Parathyroid adenoma (tissue), 2 donors: ENCODE results near the gene BNC1.
"Not testable (repeated sequence)": the region's sequence is repeated elsewhere in the genome, so short reads cannot be mapped to it uniquely, and the experiment has no call there.

Experiments used
- H2AFZ ChIP-seq: fragments of 300-600 bp; sonication (generic); one replicate; pipeline ENCODE4 v1.7.0; 2017; ENCODE audit warnings: antibody characterized with exemption, mild to moderate bottlenecking
- H3K27ac ChIP-seq: fragments of 300-600 bp; sonication (generic); one replicate; pipeline ENCODE4 v1.7.0; 2017
- H3K27me3 ChIP-seq: fragments of 300-600 bp; sonication (generic); one replicate; pipeline ENCODE4 v1.7.0; 2017; ENCODE audit warnings: low read length; ENCODE audit not compliant: control insufficient read depth, insufficient read depth
- H3K36me3 ChIP-seq: fragments of 300-600 bp; sonication (generic); one replicate; pipeline ENCODE4 v1.7.0; 2017; ENCODE audit warnings: low read length; ENCODE audit not compliant: control insufficient read depth, insufficient read depth
- H3K4me1 ChIP-seq: fragments of 300-600 bp; sonication (generic); one replicate; pipeline ENCODE4 v1.7.0; 2017; ENCODE audit warnings: control low read depth
- H3K4me2 ChIP-seq: fragments of 300-600 bp; sonication (generic); one replicate; pipeline ENCODE4 v1.7.0; 2017; ENCODE audit warnings: low read length
- H3K4me3 ChIP-seq: fragments of 300-600 bp; sonication (generic); one replicate; pipeline ENCODE4 v1.7.0; 2017; ENCODE audit warnings: low read depth, low read length
- H3K79me2 ChIP-seq: fragments of 300-600 bp; sonication (generic); one replicate; pipeline ENCODE4 v1.7.0; 2017; ENCODE audit warnings: control low read depth
- H3K9ac ChIP-seq: fragments of 300-600 bp; sonication (generic); one replicate; pipeline ENCODE4 v1.7.0; 2017; ENCODE audit warnings: mild to moderate bottlenecking
- H3K9me3 ChIP-seq: fragments of 300-600 bp; sonication (generic); one replicate; pipeline ENCODE4 v1.7.0; 2017; ENCODE audit warnings: low read length; ENCODE audit not compliant: control insufficient read depth
- TF ChIP-seq, protein P1 (sequence below): fragments of 300-600 bp; sonication (generic); IDR thresholded peaks from one replicate; pipeline ENCODE4 v1.7.0; 2017; ENCODE audit warnings: antibody characterized with exemption, mild to moderate bottlenecking
- donor health status: primary hyperparathyroidism.

The BNC1 gene

DNA sequence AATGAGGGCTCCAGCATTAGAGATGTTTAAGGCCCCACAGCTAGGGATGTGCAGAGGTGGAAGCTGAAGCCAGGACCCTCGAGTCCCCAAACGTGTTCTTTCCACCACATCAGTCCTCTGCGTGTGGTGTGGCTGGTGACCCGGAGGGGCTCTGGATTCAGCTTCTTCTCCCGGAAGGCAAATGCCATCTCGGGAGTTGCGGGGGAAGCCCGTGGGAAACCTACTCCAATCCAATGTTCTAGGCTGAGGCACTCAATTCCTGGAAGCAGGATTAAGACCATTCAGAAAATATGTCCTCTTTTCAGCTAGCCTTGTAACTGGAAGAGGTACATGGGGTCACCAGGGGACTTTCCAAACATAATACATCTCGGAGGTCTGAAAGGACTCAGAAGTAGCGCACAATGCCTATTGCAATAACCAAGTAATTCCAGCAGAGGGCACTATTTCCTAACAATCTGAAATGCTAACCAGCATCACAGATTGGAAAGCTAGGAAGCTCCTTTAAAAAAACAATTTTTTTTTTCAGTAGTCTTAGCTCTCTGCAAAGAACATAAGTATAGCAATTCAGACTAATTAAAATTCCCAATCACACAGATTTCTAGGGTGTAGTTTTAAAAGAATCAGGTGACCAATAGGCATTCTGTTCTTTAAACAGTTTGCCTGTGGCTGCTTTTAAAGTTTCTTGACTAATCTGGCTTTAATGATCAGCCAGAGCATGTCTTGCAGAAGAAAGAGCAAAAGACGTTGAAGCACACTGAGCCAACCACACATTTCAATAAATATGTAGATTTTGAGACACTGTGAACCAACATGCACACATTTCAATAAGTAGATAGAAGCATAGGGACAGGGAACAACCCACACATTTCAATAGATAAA is 36.1 kb downstream of the BNC1 start:
- Histone ChIP-seq H3K4me3 (no peak overlapping the region), H3K4me2 (no peak overlapping the region), H3K27me3 (no peaks in the 10 kb centered on the region), H3K36me3 (no peaks in the 10 kb centered on the region), H3K9ac (no peak overlapping the region), H3K79me2 (no peaks in the 10 kb centered on the region), H3K27ac (no peak overlapping the region), H2AFZ (no peak overlapping the region), H3K4me1 (no peaks in the 10 kb centered on the region), H3K9me3 (no peaks in the 10 kb centered on the region)
- TF ChIP-seq, protein P1, sequence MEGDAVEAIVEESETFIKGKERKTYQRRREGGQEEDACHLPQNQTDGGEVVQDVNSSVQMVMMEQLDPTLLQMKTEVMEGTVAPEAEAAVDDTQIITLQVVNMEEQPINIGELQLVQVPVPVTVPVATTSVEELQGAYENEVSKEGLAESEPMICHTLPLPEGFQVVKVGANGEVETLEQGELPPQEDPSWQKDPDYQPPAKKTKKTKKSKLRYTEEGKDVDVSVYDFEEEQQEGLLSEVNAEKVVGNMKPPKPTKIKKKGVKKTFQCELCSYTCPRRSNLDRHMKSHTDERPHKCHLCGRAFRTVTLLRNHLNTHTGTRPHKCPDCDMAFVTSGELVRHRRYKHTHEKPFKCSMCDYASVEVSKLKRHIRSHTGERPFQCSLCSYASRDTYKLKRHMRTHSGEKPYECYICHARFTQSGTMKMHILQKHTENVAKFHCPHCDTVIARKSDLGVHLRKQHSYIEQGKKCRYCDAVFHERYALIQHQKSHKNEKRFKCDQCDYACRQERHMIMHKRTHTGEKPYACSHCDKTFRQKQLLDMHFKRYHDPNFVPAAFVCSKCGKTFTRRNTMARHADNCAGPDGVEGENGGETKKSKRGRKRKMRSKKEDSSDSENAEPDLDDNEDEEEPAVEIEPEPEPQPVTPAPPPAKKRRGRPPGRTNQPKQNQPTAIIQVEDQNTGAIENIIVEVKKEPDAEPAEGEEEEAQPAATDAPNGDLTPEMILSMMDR, result peak; percentile 84

DNA sequence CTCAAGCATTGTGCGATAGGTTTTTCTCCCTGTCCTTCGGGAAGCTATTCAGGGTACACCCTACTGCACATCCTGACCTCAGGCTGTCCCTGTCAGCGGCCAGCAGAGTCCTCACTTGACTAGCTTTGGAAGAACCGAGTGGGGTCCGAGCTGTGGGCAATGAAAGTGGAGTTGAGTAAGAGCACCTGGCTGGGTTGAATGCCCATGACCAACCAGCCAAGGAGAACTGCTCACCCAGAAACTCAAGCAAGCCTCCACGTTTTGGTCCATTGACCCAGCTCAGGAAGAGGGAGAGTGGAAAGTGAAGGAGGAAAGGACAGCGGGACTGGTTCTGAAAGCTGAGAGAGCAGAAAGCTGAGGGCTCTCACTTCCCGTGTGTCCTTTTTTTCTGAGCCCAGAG is 40.8 kb downstream of the BNC1 start:
- H3K27ac ChIP-seq, result no peak overlapping the region
- TF ChIP-seq, protein P1, result no peak
- no peaks in the 10 kb centered on the region for H3K9me3 ChIP-seq

DNA sequence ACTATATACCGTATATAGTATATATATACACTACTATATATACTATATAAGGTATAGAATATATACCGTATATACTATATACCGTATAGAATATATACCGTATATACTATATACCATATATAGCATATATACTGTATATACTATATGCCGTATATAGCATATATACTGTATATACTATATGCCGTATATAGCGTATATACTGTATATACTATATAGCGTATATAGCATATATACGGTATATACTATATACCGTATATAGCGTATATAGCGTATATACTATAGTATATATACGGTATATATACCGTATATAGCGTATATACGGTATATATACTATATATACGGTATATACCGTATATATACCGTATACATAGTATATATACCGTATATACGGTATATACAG is 54.2 kb downstream of the BNC1 start:
- Histone ChIP-seq H3K4me3 (no peak overlapping the region), H3K9me3 (no peaks in the 10 kb centered on the region), H3K4me2 (no peak overlapping the region), H3K4me1 (no peaks in the 10 kb centered on the region), H3K27me3 (no peaks in the 10 kb centered on the region), H3K79me2 (no peaks in the 10 kb centered on the region), H3K9ac (no peak overlapping the region), H3K36me3 (no peaks in the 10 kb centered on the region), H2AFZ (no peak overlapping the region), H3K27ac (no peak overlapping the region)
- TF ChIP-seq, protein P1, result no peak

More for the DNA sequence above, 40.8 kb downstream of the BNC1 start:
- Histone ChIP-seq H3K4me1 (no peaks in the 10 kb centered on the region), H2AFZ (no peak overlapping the region), H3K9ac (no peak overlapping the region), H3K4me2 (no peak overlapping the region), H3K79me2 (no peaks in the 10 kb centered on the region), H3K27me3 (no peaks in the 10 kb centered on the region), H3K4me3 (no peak overlapping the region), H3K36me3 (no peaks in the 10 kb centered on the region)

DNA sequence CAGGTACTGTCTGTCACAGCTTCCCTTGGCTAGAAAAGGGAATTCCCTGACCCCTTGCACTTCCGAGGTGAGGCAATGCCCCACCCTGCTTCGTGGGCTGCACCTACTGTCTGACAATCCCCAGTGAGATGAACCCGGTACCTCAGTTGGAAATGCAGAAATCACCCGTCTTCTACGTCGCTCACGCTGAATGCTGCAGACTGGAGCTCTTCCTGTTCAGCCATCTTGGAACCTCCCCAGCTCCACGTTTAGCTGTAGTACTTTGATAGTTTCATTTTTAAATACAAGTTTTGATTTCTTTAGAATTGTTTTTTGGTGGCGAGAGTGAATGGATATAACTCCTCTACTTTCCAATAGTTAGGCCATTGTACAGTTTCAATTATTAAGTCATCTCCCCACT is 59.0 kb downstream of the BNC1 start:
- Histone ChIP-seq H3K36me3 (no peaks in the 10 kb centered on the region), H3K9ac (no peak overlapping the region), H3K79me2 (no peaks in the 10 kb centered on the region), H3K27me3 (no peaks in the 10 kb centered on the region), H3K4me1 (no peaks in the 10 kb centered on the region), H3K27ac (no peak overlapping the region), H2AFZ (no peak overlapping the region), H3K4me3 (no peak overlapping the region), H3K9me3 (no peaks in the 10 kb centered on the region), H3K4me2 (no peak overlapping the region)
- TF ChIP-seq, protein P1, result no peak

DNA sequence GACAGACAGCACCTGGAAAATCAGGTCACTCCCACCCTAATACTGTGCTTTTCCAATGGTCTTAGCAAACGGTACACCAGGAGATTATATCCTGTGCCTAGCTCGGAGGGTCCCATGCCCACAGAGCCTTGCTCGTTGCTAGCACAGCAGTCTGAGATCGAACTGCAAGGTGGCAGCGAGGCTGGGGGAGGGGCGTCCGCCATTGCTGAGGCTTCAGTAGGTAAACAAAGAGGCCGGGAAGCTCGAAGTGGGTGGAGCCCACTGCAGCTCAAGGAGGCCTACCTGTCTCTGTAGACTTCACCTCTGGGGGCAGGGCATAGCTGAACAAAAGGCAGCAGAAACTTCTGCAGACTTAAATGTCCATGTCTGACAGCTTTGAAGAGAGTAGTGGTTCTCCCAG is 62.7 kb downstream of the BNC1 start:
- not testable (repeated sequence) for H3K79me2 ChIP-seq, H3K27ac ChIP-seq, H3K4me1 ChIP-seq, H3K27me3 ChIP-seq, H3K9me3 ChIP-seq, H2AFZ ChIP-seq, H3K36me3 ChIP-seq, H3K9ac ChIP-seq, H3K4me3 ChIP-seq, H3K4me2 ChIP-seq
